Panc1 (cell line): ENCODE measurements around the gene TBCB. TPM values are rescaled to one million over a fixed set of nuclear protein-coding genes. Genes with fewer than 3 reads are reported as not detected.

ENCODE experiments used
- ATAC-seq: fragments of 200-7000 bp; cut with Tn5 transposase; 2 replicates; pipeline ENCODE4 v1.9.1; 2020; ENCODE audit warnings: mild to moderate bottlenecking, moderate library complexity
- BruUV-seq: library from RNA; stranded (reverse); fragments of 400-500 nt; replicated peaks from 2 replicates; lab custom pipeline; 2021; lab: Mats Ljungman, UMichigan
- CTCF ChIA-PET: fragments of 300-600 bp; sonication (Branson Sonifier 250); formaldehyde crosslinking; loops from one replicate; lab custom pipeline; 2022; ENCODE audit warnings: antibody characterized with exemption; lab: Charles Lee
- POLR2A ChIA-PET: fragments of 300-600 bp; sonication (Branson Sonifier 250); formaldehyde crosslinking; loops from one replicate; lab custom pipeline; 2022; ENCODE audit warnings: antibody characterized with exemption; lab: Charles Lee
- DNase-seq: peaks from one replicate; pipeline ENCODE4 v3.0.0-alpha.2; 2010; ENCODE audit warnings: low read depth, low spot score
- H3K27ac ChIP-seq: 2 replicates; pipeline ENCODE4 v1.5.1; 2011; ENCODE audit warnings: mild to moderate bottlenecking, low read length, inconsistent platforms
- H3K27me3 ChIP-seq: fragments of 200-500 bp; sonication (Bioruptor generic); 2 replicates; pipeline ENCODE4 v1.6.0; 2014; ENCODE audit warnings: low read length, inconsistent platforms; ENCODE audit not compliant: control insufficient read depth, insufficient read depth
- H3K36me3 ChIP-seq: fragments of 200-500 bp; sonication (Bioruptor generic); 2 replicates; pipeline ENCODE4 v1.5.1; 2014; ENCODE audit warnings: inconsistent platforms, mild to moderate bottlenecking, low read length, moderate library complexity; ENCODE audit not compliant: control insufficient read depth, insufficient read depth
- H3K4me1 ChIP-seq: 2 replicates; pipeline ENCODE4 v1.5.1; 2011; ENCODE audit warnings: inconsistent platforms, mild to moderate bottlenecking, low read length, moderate library complexity; ENCODE audit not compliant: control insufficient read depth, insufficient read depth
- H3K4me3 ChIP-seq, 2 experiments: 2 replicates each; pipeline ENCODE4 v1.5.1; 2011 to 2012; ENCODE audit warnings: low read depth in 2 of 2, low read length in 2 of 2, mild to moderate bottlenecking in 2 of 2, inconsistent platforms in 1 of 2, moderate library complexity in 1 of 2
- H3K9me3 ChIP-seq: fragments of 200-500 bp; sonication (Bioruptor generic); 2 replicates; pipeline ENCODE4 v1.5.1; 2014; ENCODE audit warnings: low read depth, mild to moderate bottlenecking, inconsistent platforms, low read length, moderate library complexity; ENCODE audit not compliant: control insufficient read depth, insufficient read depth
- POLR2AphosphoS5 ChIP-seq: IDR thresholded peaks from 2 replicates; pipeline ENCODE4 v1.6.1; 2012; ENCODE audit warnings: mild to moderate bottlenecking, low read depth, low read length, moderate library complexity
- SIN3A ChIP-seq: IDR thresholded peaks from 2 replicates; pipeline ENCODE4 v1.6.1; 2012; ENCODE audit warnings: low read depth, mild to moderate bottlenecking, low read length, moderate library complexity, borderline replicate concordance; ENCODE audit not compliant: insufficient read depth
- TCF7L2 ChIP-seq: IDR thresholded peaks from 2 replicates; pipeline ENCODE4 v1.6.1; 2011; ENCODE audit warnings: mild to moderate bottlenecking, low read depth, low read length, inconsistent platforms
- in situ Hi-C: cut with HindIII; loops from 2 replicates; pipeline ENCODE4 v1.10.0; 2016; ENCODE audit warnings: low sequenced_read_pairs, low pct_unique_long_range_greater_than_20kb
- intact Hi-C: fragments of 100-400 bp; cut with micrococcal nuclease; formaldehyde crosslinking; loops from one replicate; pipeline ENCODE4 v1.10.0; 2022; ENCODE audit not compliant: unreplicated experiment
- total RNA-seq: library from RNA; stranded (reverse); gene quantifications from one replicate; pipeline ENCODE4 v1.2.1, GENCODE V29; 2021; ENCODE audit not compliant: unreplicated experiment
- TF ChIP-seq, protein P1 (sequence below), 2 experiments: IDR thresholded peaks; 2 replicates each; pipeline ENCODE4 v1.6.1; 2011 to 2012; ENCODE audit warnings: low read depth in 2 of 2, control low read depth in 1 of 2, low read length in 1 of 2, mild to moderate bottlenecking in 1 of 2, moderate library complexity in 1 of 2; ENCODE audit not compliant: insufficient read depth in 1 of 2
- TF ChIP-seq, protein P2 (sequence below): fragments of 450-650 bp; IDR thresholded peaks from 2 replicates; pipeline ENCODE4 v1.5.1; 2017; ENCODE audit warnings: mild to moderate bottlenecking

TBCB gene
- total RNA-seq, 1 experiment from 2014 or later = 496 TPM

DNA sequence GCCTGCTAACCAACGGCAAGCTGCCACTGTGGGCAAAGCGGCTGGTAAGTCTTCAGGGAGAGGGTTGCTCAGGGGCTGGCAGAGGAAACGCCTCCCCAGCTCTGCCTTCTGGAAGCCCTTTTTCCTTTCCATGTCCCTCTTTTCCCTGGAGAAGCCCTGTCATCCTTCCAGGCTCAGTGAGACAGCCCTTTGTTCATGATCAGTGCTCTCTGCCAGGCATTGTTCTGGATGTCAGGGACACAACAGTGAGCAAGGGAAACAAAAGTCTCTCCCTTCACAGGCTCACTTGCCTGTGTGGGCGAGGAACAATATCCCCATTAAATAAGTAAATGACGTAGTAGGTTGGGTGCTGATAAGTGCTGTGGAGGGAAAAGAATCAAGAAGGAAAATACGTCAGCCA, 18.2 kb upstream of the TBCB start:
- no peaks in the 10 kb centered on the region for H3K4me1 ChIP-seq
- in situ Hi-C loops = no loop called here
- DNase-seq (no peak), ATAC-seq (no peak)
- no peak overlapping the region for H3K4me3 ChIP-seq
- no peak overlapping the region for H3K27ac ChIP-seq
- no peaks in the 10 kb centered on the region for H3K27me3 ChIP-seq
- H3K36me3 ChIP-seq = peaks cover 24% of the 10 kb centered on the region
- TF ChIP-seq, protein P1, sequence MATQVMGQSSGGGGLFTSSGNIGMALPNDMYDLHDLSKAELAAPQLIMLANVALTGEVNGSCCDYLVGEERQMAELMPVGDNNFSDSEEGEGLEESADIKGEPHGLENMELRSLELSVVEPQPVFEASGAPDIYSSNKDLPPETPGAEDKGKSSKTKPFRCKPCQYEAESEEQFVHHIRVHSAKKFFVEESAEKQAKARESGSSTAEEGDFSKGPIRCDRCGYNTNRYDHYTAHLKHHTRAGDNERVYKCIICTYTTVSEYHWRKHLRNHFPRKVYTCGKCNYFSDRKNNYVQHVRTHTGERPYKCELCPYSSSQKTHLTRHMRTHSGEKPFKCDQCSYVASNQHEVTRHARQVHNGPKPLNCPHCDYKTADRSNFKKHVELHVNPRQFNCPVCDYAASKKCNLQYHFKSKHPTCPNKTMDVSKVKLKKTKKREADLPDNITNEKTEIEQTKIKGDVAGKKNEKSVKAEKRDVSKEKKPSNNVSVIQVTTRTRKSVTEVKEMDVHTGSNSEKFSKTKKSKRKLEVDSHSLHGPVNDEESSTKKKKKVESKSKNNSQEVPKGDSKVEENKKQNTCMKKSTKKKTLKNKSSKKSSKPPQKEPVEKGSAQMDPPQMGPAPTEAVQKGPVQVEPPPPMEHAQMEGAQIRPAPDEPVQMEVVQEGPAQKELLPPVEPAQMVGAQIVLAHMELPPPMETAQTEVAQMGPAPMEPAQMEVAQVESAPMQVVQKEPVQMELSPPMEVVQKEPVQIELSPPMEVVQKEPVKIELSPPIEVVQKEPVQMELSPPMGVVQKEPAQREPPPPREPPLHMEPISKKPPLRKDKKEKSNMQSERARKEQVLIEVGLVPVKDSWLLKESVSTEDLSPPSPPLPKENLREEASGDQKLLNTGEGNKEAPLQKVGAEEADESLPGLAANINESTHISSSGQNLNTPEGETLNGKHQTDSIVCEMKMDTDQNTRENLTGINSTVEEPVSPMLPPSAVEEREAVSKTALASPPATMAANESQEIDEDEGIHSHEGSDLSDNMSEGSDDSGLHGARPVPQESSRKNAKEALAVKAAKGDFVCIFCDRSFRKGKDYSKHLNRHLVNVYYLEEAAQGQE (IDR thresholded peaks at IDR 0.05; ENCODE audit: insufficient read depth in 1 of 2, low read depth in 2 of 2, low read length in 1 of 2) = no peak
- TF ChIP-seq SIN3A (no peak), TCF7L2 (no peak), POLR2AphosphoS5 (no peak)
- TF ChIP-seq, protein P2, sequence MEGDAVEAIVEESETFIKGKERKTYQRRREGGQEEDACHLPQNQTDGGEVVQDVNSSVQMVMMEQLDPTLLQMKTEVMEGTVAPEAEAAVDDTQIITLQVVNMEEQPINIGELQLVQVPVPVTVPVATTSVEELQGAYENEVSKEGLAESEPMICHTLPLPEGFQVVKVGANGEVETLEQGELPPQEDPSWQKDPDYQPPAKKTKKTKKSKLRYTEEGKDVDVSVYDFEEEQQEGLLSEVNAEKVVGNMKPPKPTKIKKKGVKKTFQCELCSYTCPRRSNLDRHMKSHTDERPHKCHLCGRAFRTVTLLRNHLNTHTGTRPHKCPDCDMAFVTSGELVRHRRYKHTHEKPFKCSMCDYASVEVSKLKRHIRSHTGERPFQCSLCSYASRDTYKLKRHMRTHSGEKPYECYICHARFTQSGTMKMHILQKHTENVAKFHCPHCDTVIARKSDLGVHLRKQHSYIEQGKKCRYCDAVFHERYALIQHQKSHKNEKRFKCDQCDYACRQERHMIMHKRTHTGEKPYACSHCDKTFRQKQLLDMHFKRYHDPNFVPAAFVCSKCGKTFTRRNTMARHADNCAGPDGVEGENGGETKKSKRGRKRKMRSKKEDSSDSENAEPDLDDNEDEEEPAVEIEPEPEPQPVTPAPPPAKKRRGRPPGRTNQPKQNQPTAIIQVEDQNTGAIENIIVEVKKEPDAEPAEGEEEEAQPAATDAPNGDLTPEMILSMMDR = no peak
- no TSS peak for BruUV-seq
- intact Hi-C loops = no loop called here
- ChIA-PET CTCF (no interaction called here), POLR2A (no interaction called here)
- no peaks in the 10 kb centered on the region for H3K9me3 ChIP-seq

DNA sequence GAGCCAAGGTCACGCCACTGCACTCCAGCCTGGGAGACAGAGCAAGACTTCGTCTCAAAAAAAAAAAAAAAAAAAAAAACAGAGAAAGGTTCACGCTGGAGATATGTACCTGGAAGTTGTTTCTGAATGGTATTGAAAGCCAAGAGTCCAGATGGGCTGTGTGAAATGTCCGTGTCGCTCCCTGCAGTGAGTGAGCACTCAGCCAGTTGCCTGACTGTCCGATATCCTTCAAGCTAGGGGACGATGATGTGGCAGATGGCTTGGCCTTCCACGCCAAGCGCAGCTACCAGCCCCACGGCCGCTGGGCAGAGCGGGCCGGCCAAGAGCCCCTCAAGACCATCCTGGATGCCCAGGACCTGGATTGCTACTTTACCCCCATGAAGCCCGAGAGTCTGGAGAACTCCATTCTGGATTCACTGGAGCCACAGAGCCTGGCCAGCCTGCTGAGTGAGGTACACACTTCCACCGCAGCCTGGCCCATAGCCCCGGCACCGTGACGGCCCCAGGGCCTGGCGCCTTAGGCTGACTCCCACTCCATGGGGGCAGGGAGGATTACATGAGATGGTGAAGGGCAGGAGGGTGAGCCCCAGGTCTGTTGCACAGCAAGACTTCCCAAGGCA, 16.0 kb upstream of the TBCB start:
- Histone ChIP-seq H3K4me3 (no peak overlapping the region), H3K27me3 (no peaks in the 10 kb centered on the region), H3K4me1 (no peaks in the 10 kb centered on the region), H3K36me3 (peaks cover 15% of the 10 kb centered on the region), H3K9me3 (no peaks in the 10 kb centered on the region), H3K27ac (no peak overlapping the region)
- no peak for TF ChIP-seq SIN3A
- TF ChIP-seq, protein P2 = no peak
- no peak for TF ChIP-seq POLR2AphosphoS5
- TF ChIP-seq TCF7L2 = no peak
- TF ChIP-seq, protein P1 (IDR thresholded peaks at IDR 0.05; ENCODE audit: insufficient read depth in 1 of 2, low read depth in 2 of 2, low read length in 1 of 2) = no peak
- POLR2A ChIA-PET = no interaction called here
- no peak for ATAC-seq
- in situ Hi-C loops (no loop called here), intact Hi-C loops (no loop called here)
- no TSS peak for BruUV-seq
- CTCF ChIA-PET = interaction anchor here (1.2 kb wide), 1 partner anchor 68 kb away, joined by 5 read pairs; no protein-coding TSS in a partner anchor
- no peak for DNase-seq
